ENCODE data around the gene BCAS3. TPM values are rescaled to one million over a fixed set of nuclear protein-coding genes. Genes with fewer than 3 reads are reported as not detected.

Gene BCAS3
- total RNA-seq, 2 experiments from 2014 or later = 7.2 to 7.5 TPM

Other genes with a start within 250 kb of the BCAS3 start
- gene APPBP2, start 151.6 kb upstream of the BCAS3 start, total RNA-seq = 10 to 100 TPM; 16.5 to 22.3 TPM
- 10 to 100 TPM; 11.8 to 13.1 TPM for gene PPM1D, start 77.7 kb upstream of the BCAS3 start, total RNA-seq

All from activated naive CD4-positive, alpha-beta T cell treated with anti-CD3 and anti-CD28 coated beads for 36 hours (primary cell).